ENCODE results near the gene ABHD14A.

Gene ABHD14A

DNA sequence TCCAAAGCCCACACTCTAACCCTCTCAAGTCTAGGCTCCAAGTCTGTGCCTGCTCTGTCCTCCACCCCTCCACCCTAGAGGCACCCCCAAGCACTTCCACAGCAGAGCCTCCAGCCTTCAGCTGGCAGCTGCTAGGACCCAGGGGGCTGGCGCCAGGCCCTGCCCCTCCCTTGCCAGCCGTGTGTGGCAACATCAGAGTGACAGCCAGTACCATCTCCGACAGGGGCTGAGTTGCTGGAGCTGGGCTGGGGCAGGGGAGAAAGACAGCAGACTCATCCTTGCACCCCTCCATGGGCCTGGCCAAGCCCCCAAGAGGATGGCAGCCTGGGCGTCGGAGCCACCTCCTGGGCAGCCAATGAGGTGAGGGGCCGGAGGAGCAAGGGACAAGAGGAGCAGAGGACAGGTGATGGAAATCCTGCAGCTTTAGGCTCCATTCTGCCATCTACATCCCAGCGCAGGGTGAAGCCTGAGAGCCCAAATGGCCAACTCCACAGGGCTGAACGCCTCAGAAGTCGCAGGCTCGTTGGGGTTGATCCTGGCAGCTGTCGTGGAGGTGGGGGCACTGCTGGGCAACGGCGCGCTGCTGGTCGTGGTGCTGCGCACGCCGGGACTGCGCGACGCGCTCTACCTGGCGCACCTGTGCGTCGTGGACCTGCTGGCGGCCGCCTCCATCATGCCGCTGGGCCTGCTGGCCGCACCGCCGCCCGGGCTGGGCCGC is 19.5 kb upstream of the ABHD14A start, which contains the start of gene GPR62:
TSS of gene GPR62 (plus strand) at position 207 of the 718 bp plus-strand sequence. CDS start at position 479, 272 bp downstream.
- H3K4me3 ChIP-seq (ENCODE audit: insufficient read depth, low read length, poor library complexity, severe bottlenecking) = no peak within 1 kb of the TSS
- H4K20me1 ChIP-seq (ENCODE audit: low read depth, low read length) = no peaks in the 10 kb centered on the region
- H2AFZ ChIP-seq (ENCODE audit: low read depth, low read length, severe bottlenecking) = no peak within 1 kb of the TSS
- H3F3A ChIP-seq (ENCODE audit: insufficient read depth) = no peaks in the 10 kb centered on the region
- H3K79me2 ChIP-seq (ENCODE audit: insufficient read depth, low read length) = no peaks in the 10 kb centered on the region
- H3K36me3 ChIP-seq (ENCODE audit: low read length) = no peaks in the 10 kb centered on the region
- H3K9me2 ChIP-seq (replicated peaks; ENCODE audit: insufficient read depth, low read length) = no peaks in the 10 kb centered on the region
- no peak within 1 kb of the TSS for H3K4me2 ChIP-seq (ENCODE audit: low read depth, low read length, poor library complexity, severe bottlenecking)
- TF ChIP-seq, protein P1, sequence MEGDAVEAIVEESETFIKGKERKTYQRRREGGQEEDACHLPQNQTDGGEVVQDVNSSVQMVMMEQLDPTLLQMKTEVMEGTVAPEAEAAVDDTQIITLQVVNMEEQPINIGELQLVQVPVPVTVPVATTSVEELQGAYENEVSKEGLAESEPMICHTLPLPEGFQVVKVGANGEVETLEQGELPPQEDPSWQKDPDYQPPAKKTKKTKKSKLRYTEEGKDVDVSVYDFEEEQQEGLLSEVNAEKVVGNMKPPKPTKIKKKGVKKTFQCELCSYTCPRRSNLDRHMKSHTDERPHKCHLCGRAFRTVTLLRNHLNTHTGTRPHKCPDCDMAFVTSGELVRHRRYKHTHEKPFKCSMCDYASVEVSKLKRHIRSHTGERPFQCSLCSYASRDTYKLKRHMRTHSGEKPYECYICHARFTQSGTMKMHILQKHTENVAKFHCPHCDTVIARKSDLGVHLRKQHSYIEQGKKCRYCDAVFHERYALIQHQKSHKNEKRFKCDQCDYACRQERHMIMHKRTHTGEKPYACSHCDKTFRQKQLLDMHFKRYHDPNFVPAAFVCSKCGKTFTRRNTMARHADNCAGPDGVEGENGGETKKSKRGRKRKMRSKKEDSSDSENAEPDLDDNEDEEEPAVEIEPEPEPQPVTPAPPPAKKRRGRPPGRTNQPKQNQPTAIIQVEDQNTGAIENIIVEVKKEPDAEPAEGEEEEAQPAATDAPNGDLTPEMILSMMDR (IDR thresholded peaks at IDR 0.05; ENCODE audit: insufficient read depth, low read length, poor library complexity, severe bottlenecking) = no peak
- TF ChIP-seq EZH2phosphoT487 (conservative IDR thresholded peaks at IDR 0.05; ENCODE audit: low read length) = no peak
- no peak within 1 kb of the TSS for H3K27ac ChIP-seq (ENCODE audit: low read depth, low read length)
- no peaks in the 10 kb centered on the region for H3K27me3 ChIP-seq (ENCODE audit: low read length)
- H3K9ac ChIP-seq (ENCODE audit: low read length) = no peak within 1 kb of the TSS
- no peaks in the 10 kb centered on the region for H3K9me3 ChIP-seq (ENCODE audit: insufficient read depth, low read length)

DNA sequence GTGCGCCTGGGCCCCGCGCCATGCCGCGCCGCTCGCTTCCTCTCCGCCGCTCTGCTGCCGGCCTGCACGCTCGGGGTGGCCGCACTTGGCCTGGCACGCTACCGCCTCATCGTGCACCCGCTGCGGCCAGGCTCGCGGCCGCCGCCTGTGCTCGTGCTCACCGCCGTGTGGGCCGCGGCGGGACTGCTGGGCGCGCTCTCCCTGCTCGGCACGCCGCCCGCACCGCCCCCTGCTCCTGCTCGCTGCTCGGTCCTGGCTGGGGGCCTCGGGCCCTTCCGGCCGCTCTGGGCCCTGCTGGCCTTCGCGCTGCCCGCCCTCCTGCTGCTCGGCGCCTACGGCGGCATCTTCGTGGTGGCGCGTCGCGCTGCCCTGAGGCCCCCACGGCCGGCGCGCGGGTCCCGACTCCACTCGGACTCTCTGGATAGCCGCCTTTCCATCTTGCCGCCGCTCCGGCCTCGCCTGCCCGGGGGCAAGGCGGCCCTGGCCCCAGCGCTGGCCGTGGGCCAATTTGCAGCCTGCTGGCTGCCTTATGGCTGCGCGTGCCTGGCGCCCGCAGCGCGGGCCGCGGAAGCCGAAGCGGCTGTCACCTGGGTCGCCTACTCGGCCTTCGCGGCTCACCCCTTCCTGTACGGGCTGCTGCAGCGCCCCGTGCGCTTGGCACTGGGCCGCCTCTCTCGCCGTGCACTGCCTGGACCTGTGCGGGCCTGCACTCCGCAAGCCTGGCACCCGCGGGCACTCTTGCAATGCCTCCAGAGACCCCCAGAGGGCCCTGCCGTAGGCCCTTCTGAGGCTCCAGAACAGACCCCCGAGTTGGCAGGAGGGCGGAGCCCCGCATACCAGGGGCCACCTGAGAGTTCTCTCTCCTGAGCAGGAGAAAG is 18.7 kb upstream of the ABHD14A start:
- no peaks in the 10 kb centered on the region for H3K36me3 ChIP-seq (ENCODE audit: low read length)
- no peaks in the 10 kb centered on the region for H3K9me3 ChIP-seq (ENCODE audit: insufficient read depth, low read length)
- H3F3A ChIP-seq (ENCODE audit: insufficient read depth) = no peaks in the 10 kb centered on the region
- no peak overlapping the region for H3K9ac ChIP-seq (ENCODE audit: low read length)
- no peak overlapping the region for H3K4me2 ChIP-seq (ENCODE audit: low read depth, low read length, poor library complexity, severe bottlenecking)
- H2AFZ ChIP-seq (ENCODE audit: low read depth, low read length, severe bottlenecking) = no peak overlapping the region
- TF ChIP-seq EZH2phosphoT487 (conservative IDR thresholded peaks at IDR 0.05; ENCODE audit: low read length) = no peak
- TF ChIP-seq, protein P1 (IDR thresholded peaks at IDR 0.05; ENCODE audit: insufficient read depth, low read length, poor library complexity, severe bottlenecking) = no peak
- H3K27ac ChIP-seq (ENCODE audit: low read depth, low read length) = no peak overlapping the region
- H3K9me2 ChIP-seq (replicated peaks; ENCODE audit: insufficient read depth, low read length) = no peaks in the 10 kb centered on the region
- H3K79me2 ChIP-seq (ENCODE audit: insufficient read depth, low read length) = no peaks in the 10 kb centered on the region
- H4K20me1 ChIP-seq (ENCODE audit: low read depth, low read length) = no peaks in the 10 kb centered on the region
- H3K4me3 ChIP-seq (ENCODE audit: insufficient read depth, low read length, poor library complexity, severe bottlenecking) = no peak overlapping the region
- H3K27me3 ChIP-seq (ENCODE audit: low read length) = no peaks in the 10 kb centered on the region

DNA sequence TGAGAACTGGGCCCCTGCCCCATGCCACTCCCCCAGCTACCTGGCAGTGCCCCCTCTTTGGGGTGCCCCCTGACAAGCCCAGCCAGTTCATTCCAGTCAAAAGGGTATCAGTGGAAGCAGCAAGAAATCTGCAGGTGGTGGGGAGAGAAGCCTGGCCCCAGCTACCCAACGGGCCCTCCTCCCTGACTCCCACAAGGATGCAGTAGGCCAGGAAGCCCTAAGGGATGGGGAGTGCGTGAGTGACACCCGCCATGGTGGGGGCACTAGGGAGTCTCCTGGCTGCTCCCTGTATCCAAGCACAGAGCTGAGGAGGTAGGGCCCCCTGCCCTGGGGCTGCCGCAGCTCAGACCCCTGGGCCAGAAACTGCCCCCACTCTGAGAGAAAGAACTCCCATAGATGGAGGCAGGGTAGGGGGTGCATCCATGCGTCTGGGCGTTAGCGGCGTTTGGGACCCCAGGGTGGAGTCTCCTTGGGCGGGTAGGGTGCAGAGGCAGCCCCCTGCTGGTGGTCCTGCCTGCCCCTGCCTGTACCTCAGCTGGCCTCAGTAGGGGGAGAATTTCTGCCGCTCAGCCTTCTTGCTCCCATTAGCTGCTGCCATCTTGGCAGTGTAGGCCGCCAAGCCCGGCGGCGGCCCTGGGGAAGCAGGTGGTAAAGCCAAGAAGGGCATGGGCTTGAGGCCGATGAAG is 17.2 kb upstream of the ABHD14A start:
- H3K27ac ChIP-seq (ENCODE audit: low read depth, low read length) = no peak overlapping the region
- no peaks in the 10 kb centered on the region for H3K9me3 ChIP-seq (ENCODE audit: insufficient read depth, low read length)
- H3K4me2 ChIP-seq (ENCODE audit: low read depth, low read length, poor library complexity, severe bottlenecking) = no peak overlapping the region
- H4K20me1 ChIP-seq (ENCODE audit: low read depth, low read length) = no peaks in the 10 kb centered on the region
- no peaks in the 10 kb centered on the region for H3K79me2 ChIP-seq (ENCODE audit: insufficient read depth, low read length)
- H3K36me3 ChIP-seq (ENCODE audit: low read length) = no peaks in the 10 kb centered on the region
- no peaks in the 10 kb centered on the region for H3F3A ChIP-seq (ENCODE audit: insufficient read depth)
- no peak for TF ChIP-seq EZH2phosphoT487 (conservative IDR thresholded peaks at IDR 0.05; ENCODE audit: low read length)
- TF ChIP-seq, protein P1 (IDR thresholded peaks at IDR 0.05; ENCODE audit: insufficient read depth, low read length, poor library complexity, severe bottlenecking) = no peak
- no peak overlapping the region for H2AFZ ChIP-seq (ENCODE audit: low read depth, low read length, severe bottlenecking)
- no peak overlapping the region for H3K4me3 ChIP-seq (ENCODE audit: insufficient read depth, low read length, poor library complexity, severe bottlenecking)
- no peak overlapping the region for H3K9ac ChIP-seq (ENCODE audit: low read length)
- no peaks in the 10 kb centered on the region for H3K27me3 ChIP-seq (ENCODE audit: low read length)
- H3K9me2 ChIP-seq (replicated peaks; ENCODE audit: insufficient read depth, low read length) = no peaks in the 10 kb centered on the region

Data from SU-DHL-6 (cell line).